Heart left ventricle (tissue), 16 donors: ENCODE results near the gene MCU. TPM values are rescaled to one million over a fixed set of nuclear protein-coding genes. Genes with fewer than 3 reads are reported as not detected.

ENCODE experiments used
- ATAC-seq, 4 donors: fragments of 200-7000 bp; cut with Tn5 transposase; one replicate each; pipeline ENCODE4 v1.9.1; 2020 to 2022; ENCODE audit warnings: moderate library complexity in 4 of 4, mild to moderate bottlenecking in 3 of 4, moderate number of reproducible peaks in 1 of 4
- DNase-seq, 5 donors: peaks; one replicate each; pipeline ENCODE4 v3.0.0-alpha.2; 2020
- H3K27ac ChIP-seq, 12 donors: fragments of 200-600 bp; sonication (generic) in 4 of 12; one replicate each; pipeline versions ENCODE4 v1.5.0 to v1.8.0; 2016 to 2022; ENCODE audit warnings: mild to moderate bottlenecking in 2 of 12
- H3K27me3 ChIP-seq, 9 donors: fragments of 200-600 bp; sonication (generic) in 2 of 9; one replicate each; pipeline versions ENCODE4 v1.5.1 to v1.8.0; 2016 to 2022; ENCODE audit warnings: mild to moderate bottlenecking in 3 of 9
- H3K36me3 ChIP-seq, 9 donors: fragments of 200-600 bp; sonication (generic) in 2 of 9; one replicate each; pipeline versions ENCODE4 v1.5.0 to v1.8.0; 2018 to 2022; ENCODE audit warnings: mild to moderate bottlenecking in 2 of 9
- H3K4me1 ChIP-seq, 12 donors: fragments of 200-600 bp; sonication (generic) in 4 of 12; one replicate each; pipeline versions ENCODE4 v1.5.0 to v1.8.0; 2016 to 2022; ENCODE audit warnings: mild to moderate bottlenecking in 3 of 12
- H3K4me3 ChIP-seq, 12 donors: fragments of 200-600 bp; sonication (generic) in 4 of 12; one replicate each; pipeline versions ENCODE4 v1.5.0 to v1.8.0; 2017 to 2022; ENCODE audit warnings: mild to moderate bottlenecking in 9 of 12, moderate library complexity in 4 of 12
- H3K9me3 ChIP-seq, 12 donors: fragments of 200-600 bp; sonication (generic) in 4 of 12; one replicate each; pipeline versions ENCODE4 v1.5.0 to v1.8.0; 2016 to 2022; ENCODE audit warnings: mild to moderate bottlenecking in 1 of 12
- CTCF ChIP-seq, 12 donors: fragments of 200-600 bp; sonication (generic) in 4 of 12; IDR thresholded peaks; one replicate each; pipeline versions ENCODE4 v1.5.0 to v1.8.0; 2018 to 2022; ENCODE audit warnings: antibody characterized with exemption in 12 of 12, mild to moderate bottlenecking in 5 of 12
- POLR2A ChIP-seq, 2 donors: fragments of 450-650 bp; IDR thresholded peaks; one replicate each; pipeline ENCODE4 v1.6.1; 2017; ENCODE audit warnings: antibody characterized with exemption in 2 of 2, mild to moderate bottlenecking in 2 of 2, moderate library complexity in 2 of 2
- WGBS, 4 donors: extraction: QIAGEN DNeasy Blood & Tissue Kit in 2 of 4; methylation state at CpG; one replicate each; pipeline versions ENCODE4 v1.1.5 to v1.1.7; 2013 to 2018; 5-methylcytosine and 5-hydroxymethylcytosine counted together
- intact Hi-C, 10 donors: fragments of 100-400 bp; cut with DNase I; formaldehyde crosslinking; loops; one replicate each; pipeline versions ENCODE4 v1.11.1 to v1.14.2; 2022
- polyA plus RNA-seq, 2 donors: library from polyadenylated mRNA; stranded (reverse); fragments of 200-250 nt; gene quantifications; one replicate each; pipeline ENCODE4 v1.2.3, GENCODE V29; 2013
- total RNA-seq, 9 donors: library from RNA; depleted of rRNA in 2 of 9; stranded (reverse); fragments of >200 nt in 2 of 9; fragmentation: NEBNext Ultra II Directional in 3 of 9; extraction: Animal tissue kit (Norgen Biotek cat#: 25700) in 3 of 9; gene quantifications; one replicate each; pipeline versions ENCODE4 v1.1.0 to v1.2.4, GENCODE V29; 2016 to 2023
- donor health status: ischemic (EF 13 %, LVEDD 7.1; RV severe dilation, severe dysfunction).
- donor health status: healthy with polysubstance abuse.
- donor health status: DM: no; HTN: yes; CAD: no.
- donor health status: DM: no; HTN: no; CAD: no.
- donor health status: ischemic (EF 25% LVEDD 6.9; RV normal size, moderate dysfunction).
- donor health status: ischemic (EF 25% LVEDD 5.7; RV mildly dilated, moderate dysfunction).
- donor health status: healthy.
- donor health status: DM: yes; HTN: yes; CAD: no.
- donor health status: ischemic (EF 35%, LVEDD 5.7; RV mildly dilated, moderate dysfunction).
- donor health status: nonischemic (EF 11% LVEDD 7.7; RV severe dilation, severe dysfunction).
- donor health status: DM: yes; HTN: yes; CAD: no.
- donor health status: PGD.
- donor health status: ischemic (EF 29% LVEDD 5.4; RV normal size, mild dysfunction).
- donor health status: nonischemic (EF 23%, LVEDD 6.1; RV moderate dilation, normal function).

MCU gene
- total and polyA plus RNA-seq, 11 donors: 11.4 to 16.9 (median 13.6) TPM

DNA sequence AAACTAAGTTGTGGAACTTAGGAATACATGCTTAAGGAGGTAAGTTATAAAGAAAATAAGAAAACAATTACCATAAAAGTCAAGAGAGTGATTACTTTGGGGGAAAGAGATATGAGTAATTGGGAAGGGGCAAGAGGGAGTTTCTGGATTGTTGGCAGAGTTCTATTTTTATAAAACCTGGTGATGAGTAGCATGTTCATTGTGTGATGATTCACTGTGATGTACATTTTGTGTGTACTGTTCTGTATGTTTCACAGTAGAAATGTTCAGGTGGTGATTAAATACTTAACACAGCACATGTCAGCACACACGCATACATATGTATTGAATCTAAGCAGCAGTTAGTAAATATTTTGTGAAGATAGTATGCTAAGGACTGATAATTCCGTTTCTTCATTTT is 191.9 kb downstream of the MCU start:
- intact Hi-C loops: no loop called here
- peaks cover 0 to 58% (median 20%) of the 10 kb centered on the region in 9 donors for H3K36me3 ChIP-seq
- H3K27me3 ChIP-seq: no peaks in the 10 kb centered on the region
- ATAC-seq (no peak), DNase-seq (no peak)
- no peak overlapping the region for H3K4me3 ChIP-seq
- TF ChIP-seq CTCF (IDR thresholded peaks at IDR 0.05) (no peak), POLR2A (IDR thresholded peaks at IDR 0.05) (no peak)
- H3K27ac ChIP-seq: no peak overlapping the region
- WGBS, 4 donors: 87 to 94% (median 91%) methylated on average over 2 of the region's 2 CpGs
- peaks cover 0 to 19% (median 4%) of the 10 kb centered on the region in 12 donors for H3K4me1 ChIP-seq
- no peaks in the 10 kb centered on the region for H3K9me3 ChIP-seq

DNA sequence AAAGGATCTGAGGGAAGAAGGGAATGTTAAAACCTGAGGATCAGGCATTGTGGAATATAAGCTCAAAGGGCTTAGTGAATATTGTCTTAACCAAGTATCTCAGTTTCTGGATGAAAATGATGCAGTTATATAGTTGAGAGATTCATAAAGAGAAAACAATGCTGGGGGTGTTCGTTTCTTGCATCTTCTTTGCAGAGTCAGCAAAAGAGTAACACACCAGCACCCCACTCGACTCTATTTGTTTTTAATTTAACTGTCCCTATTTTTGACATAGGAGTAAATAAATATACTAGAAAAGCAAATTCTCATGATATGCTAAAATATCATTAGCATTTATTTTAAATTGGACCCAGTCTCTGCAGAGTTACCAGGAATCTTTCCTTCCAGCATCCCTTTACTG is 194.0 kb downstream of the MCU start:
- H3K4me3 ChIP-seq: no peak overlapping the region
- no peaks in the 10 kb centered on the region for H3K9me3 ChIP-seq
- no peaks in the 10 kb centered on the region for H3K27me3 ChIP-seq
- ATAC-seq: no peak
- TF ChIP-seq CTCF (IDR thresholded peaks at IDR 0.05) (no peak), POLR2A (IDR thresholded peaks at IDR 0.05) (no peak)
- no peak overlapping the region for H3K27ac ChIP-seq
- peaks cover 0 to 19% (median 4%) of the 10 kb centered on the region in 12 donors for H3K4me1 ChIP-seq
- WGBS, 4 donors: 88 to 95% (median 90%) methylated on average over 2 of the region's 2 CpGs
- peaks cover 0 to 55% (median 9%) of the 10 kb centered on the region in 9 donors for H3K36me3 ChIP-seq
- DNase-seq: no peak
- intact Hi-C loops: no loop called here

DNA sequence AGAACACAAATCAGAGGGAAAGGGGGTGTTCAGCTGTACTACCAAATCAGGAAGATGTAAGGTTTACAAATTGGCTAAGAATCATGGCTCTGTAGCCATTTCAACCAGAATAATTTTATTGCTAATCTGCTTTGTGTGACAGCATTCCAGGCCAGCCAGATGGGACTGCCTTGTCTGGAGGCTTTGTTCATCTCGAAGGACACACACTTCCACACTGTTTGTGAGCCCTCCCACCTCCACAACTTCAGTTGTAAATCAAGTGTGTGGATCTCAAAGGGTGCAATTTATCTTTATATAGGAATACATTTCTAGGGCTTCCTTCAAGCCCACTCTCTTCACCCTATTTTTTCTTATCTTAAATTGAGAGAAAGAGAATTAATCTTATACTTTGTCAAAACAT is 194.7 kb downstream of the MCU start:
- Histone ChIP-seq H3K4me1 (peaks cover 0 to 19% (median 4%) of the 10 kb centered on the region in 12 donors), H3K4me3 (peak overlapping the region in 3 of 12 donors; percentile 3 to 44 (median 25)), H3K9me3 (no peaks in the 10 kb centered on the region), H3K27me3 (no peaks in the 10 kb centered on the region), H3K36me3 (peaks cover 0 to 55% (median 9%) of the 10 kb centered on the region in 9 donors), H3K27ac (peak overlapping the region in 6 of 12 donors; percentile 0 to 71 (median 36))
- no peak for ATAC-seq
- no peak for DNase-seq
- intact Hi-C loops: no loop called here
- no peak for TF ChIP-seq CTCF (IDR thresholded peaks at IDR 0.05)
- no peak for TF ChIP-seq POLR2A (IDR thresholded peaks at IDR 0.05)
- WGBS, 4 donors: 33 to 42% (median 36%) methylated on average over 1 of the region's 1 CpG

- H3K9me3 ChIP-seq: no peaks in the 10 kb centered on the region
- WGBS, 4 donors: 43 to 48% (median 46%) methylated on average over 5 of the region's 5 CpGs
- H3K36me3 ChIP-seq: peaks cover 0 to 55% (median 9%) of the 10 kb centered on the region in 9 donors
- peak overlapping the region in 5 of 12 donors; percentile 3 to 44 (median 25) for H3K4me3 ChIP-seq
- ATAC-seq (peak in 2 of 4 donors; percentile 45 to 76), DNase-seq (peak in 2 of 5 donors; percentile 34)
- no peak for TF ChIP-seq POLR2A (IDR thresholded peaks at IDR 0.05)
- no peak for TF ChIP-seq CTCF (IDR thresholded peaks at IDR 0.05)
- peaks cover 0 to 19% (median 4%) of the 10 kb centered on the region in 12 donors for H3K4me1 ChIP-seq
- H3K27ac ChIP-seq: peak overlapping the region in 8 of 12 donors; percentile 0 to 71 (median 32)
- no peaks in the 10 kb centered on the region for H3K27me3 ChIP-seq
- intact Hi-C loops: no loop called here
Observed at GRCh38 chr10:72887043-72887442, 195.1 kb downstream of the MCU start.
